ENCODE data around the gene PLPP4.

PLPP4 gene

DNA sequence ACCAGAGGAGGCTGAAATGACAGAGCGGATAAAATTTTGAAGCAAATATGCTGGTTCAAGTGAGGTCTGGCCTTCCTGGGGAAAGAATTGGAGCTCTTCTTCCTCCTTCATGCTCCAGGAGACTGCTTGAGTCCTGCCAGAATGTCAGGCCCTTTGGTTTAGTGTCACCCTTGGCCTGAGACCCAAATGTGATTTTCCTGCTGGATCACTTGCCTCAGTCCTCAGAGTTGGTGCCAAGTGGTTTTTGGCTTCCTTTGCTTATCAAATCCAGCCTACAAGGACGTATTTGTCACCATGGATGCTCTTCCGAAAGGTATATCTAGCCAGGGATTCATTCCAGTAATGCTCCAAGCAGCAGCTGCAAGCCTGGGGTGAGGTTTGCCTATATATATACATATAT lies 118.4 kb downstream of the PLPP4 start:
- no peak for DNase-seq (ENCODE audit: low read depth)
- TF ChIP-seq MAX (IDR thresholded peaks at IDR 0.05; ENCODE audit: low read depth, low read length) (no peak), CTCF (IDR thresholded peaks at IDR 0.05; ENCODE audit: low read depth, low read length) (no peak), MYC (IDR thresholded peaks at IDR 0.05; ENCODE audit: low read depth, low read length) (no peak), POLR2A (IDR thresholded peaks at IDR 0.05; ENCODE audit: extremely low read depth, insufficient read length) (no peak)
- H3K4me3 ChIP-seq (ENCODE audit: low read depth, low read length), result no peak overlapping the region

- no peak overlapping the region for H3K4me3 ChIP-seq (ENCODE audit: low read depth, low read length)
- no peak for DNase-seq (ENCODE audit: low read depth)
- TF ChIP-seq MYC (IDR thresholded peaks at IDR 0.05; ENCODE audit: low read depth, low read length) (no peak), POLR2A (IDR thresholded peaks at IDR 0.05; ENCODE audit: extremely low read depth, insufficient read length) (no peak), CTCF (IDR thresholded peaks at IDR 0.05; ENCODE audit: low read depth, low read length) (no peak), MAX (IDR thresholded peaks at IDR 0.05; ENCODE audit: low read depth, low read length) (no peak)
Measured at GRCh38 chr10:120578134-120578533, 121.1 kb downstream of the PLPP4 start.

- H3K4me3 ChIP-seq (ENCODE audit: low read depth, low read length), result no peak overlapping the region
- no peak for DNase-seq (ENCODE audit: low read depth)
- TF ChIP-seq POLR2A (IDR thresholded peaks at IDR 0.05; ENCODE audit: extremely low read depth, insufficient read length), result no peak
Measured at GRCh38 chr10:120578890-120579289, 121.9 kb downstream of the PLPP4 start.

GRCh38 chr10:120580918-120581895 lies 124.2 kb downstream of the PLPP4 start:
- DNase-seq (ENCODE audit: low read depth), result no peak
- no peak overlapping the region for H3K4me3 ChIP-seq (ENCODE audit: low read depth, low read length)
- no peak for TF ChIP-seq CTCF (IDR thresholded peaks at IDR 0.05; ENCODE audit: low read depth, low read length)

DNA sequence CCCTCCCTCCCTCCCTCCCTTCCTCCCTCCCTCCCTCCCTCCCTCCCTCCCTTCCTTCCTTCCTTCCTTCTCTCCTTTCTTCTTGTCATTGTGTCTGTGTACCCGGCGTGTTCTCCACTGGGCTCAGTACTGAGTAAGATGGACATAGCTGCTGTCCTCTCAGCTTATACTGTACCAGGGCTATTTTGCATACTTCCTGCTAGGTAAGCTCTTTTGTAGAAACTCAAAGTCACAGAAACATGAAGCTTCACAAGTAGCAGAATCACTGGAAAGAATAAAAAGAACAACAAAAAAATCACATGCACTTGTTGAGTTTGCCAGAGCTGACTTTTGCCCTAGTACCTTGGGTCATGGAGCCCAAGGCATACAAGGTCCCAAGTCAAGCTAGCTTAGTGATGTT lies 125.7 kb downstream of the PLPP4 start:
- no peak overlapping the region for H3K4me3 ChIP-seq (ENCODE audit: low read depth, low read length)
- TF ChIP-seq MYC (IDR thresholded peaks at IDR 0.05; ENCODE audit: low read depth, low read length) (no peak), POLR2A (IDR thresholded peaks at IDR 0.05; ENCODE audit: extremely low read depth, insufficient read length) (no peak), MAX (IDR thresholded peaks at IDR 0.05; ENCODE audit: low read depth, low read length) (no peak), CTCF (IDR thresholded peaks at IDR 0.05; ENCODE audit: low read depth, low read length) (no peak)
- no peak for DNase-seq (ENCODE audit: low read depth)

GRCh38 chr10:120583424-120584108 lies 126.5 kb downstream of the PLPP4 start:
- TF ChIP-seq POLR2A (IDR thresholded peaks at IDR 0.05; ENCODE audit: extremely low read depth, insufficient read length), result no peak
- no peak for TF ChIP-seq MAX (IDR thresholded peaks at IDR 0.05; ENCODE audit: low read depth, low read length)
- no peak for TF ChIP-seq CTCF (IDR thresholded peaks at IDR 0.05; ENCODE audit: low read depth, low read length)
- TF ChIP-seq MYC (IDR thresholded peaks at IDR 0.05; ENCODE audit: low read depth, low read length), result no peak
- no peak for DNase-seq (ENCODE audit: low read depth)
- H3K4me3 ChIP-seq (ENCODE audit: low read depth, low read length), result no peak overlapping the region

Measured in NB4 (cell line).